Fibroblast of skin of scalp (primary cell): ENCODE results near the gene SCTR.
A peak's percentile ranks its signal among the peaks of the same experiment; 100 is the strongest.

ENCODE experiments used
- DNase-seq: peaks from one replicate; pipeline ENCODE4 v3.0.0-alpha.2; 2013

Gene SCTR

GRCh38 chr2:119442850-119443249, 81.4 kb downstream of the SCTR start:
- no peak for DNase-seq

DNA sequence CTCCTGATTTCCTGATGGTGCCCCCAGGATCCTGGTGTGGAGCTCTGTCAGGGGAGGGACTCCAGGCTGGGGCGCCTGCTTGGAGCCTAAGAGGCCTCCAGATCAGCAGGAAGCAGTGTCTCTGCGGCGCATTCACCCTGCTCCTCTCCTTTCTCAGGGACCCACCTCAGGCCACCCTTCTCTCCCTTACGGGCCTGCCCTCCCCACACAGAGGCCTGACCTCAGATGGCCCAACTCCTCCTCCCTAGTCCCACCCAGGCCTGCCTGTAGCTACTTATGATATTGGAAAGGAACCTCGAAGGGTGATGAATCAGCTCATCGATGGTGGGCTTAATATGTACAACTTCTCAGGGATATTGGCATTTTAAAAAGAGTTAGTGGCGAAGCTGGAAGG, 82.1 kb downstream of the SCTR start:
- no peak for DNase-seq

DNA sequence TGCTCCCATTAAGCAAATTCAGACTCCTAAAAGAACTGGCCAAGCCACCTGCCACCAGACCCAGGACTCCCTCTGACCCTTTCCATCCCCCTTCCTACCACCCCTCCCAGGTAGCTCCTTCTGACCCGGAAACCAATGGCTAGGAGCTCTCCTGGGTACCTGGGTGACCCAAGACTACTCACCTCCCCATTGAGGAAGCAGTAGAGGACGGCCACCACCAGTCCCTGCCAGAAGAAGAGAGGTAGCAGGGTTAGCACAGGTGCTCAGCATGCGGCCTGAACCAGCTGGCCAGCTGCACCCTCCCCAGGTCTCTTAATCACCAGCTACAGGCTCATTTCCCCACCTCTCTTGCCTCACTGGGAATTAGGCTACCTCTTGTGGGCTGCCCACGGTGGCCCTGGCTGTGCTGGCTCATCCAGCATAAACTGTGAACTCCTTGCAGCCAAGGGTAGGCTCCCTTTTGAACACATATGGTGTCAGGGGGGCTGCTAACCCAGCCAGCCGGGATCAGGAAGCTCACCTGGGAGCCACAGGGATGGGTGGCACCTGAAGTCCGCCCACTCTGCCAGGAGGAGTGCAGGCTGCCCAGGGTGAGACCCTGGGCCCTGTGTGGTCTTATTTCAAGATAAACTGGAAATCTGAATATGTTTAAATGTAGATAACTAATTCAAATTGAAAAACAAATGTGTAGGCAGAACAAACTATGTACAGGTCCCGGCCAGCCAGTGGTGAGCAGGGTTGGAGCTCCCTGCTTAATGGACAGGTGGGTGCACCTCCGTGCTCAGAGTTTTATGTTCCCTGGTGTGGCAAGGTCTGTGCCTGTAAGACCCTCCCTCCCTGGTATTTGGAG, 82.7 kb downstream of the SCTR start:
- no peak for DNase-seq

DNA sequence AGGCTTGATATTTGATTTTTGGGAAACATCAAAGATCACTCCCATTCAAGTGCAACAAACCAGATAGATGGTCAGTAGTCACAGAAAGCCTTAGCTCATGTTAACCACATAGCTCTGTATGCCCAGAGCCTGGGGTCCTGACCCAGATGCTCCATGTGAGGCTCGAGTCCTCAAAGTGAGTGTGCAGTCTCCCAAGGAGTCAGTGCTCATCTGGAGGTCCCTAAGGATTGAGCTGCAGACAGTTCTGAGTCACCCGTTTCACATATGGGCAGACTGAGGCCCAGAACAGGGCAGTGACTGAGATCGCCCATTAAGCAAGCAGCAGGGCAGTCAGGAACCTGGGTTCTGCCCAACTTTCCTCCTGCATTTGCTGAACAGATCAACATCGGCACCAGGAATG, 83.4 kb downstream of the SCTR start:
- DNase-seq = no peak

DNA sequence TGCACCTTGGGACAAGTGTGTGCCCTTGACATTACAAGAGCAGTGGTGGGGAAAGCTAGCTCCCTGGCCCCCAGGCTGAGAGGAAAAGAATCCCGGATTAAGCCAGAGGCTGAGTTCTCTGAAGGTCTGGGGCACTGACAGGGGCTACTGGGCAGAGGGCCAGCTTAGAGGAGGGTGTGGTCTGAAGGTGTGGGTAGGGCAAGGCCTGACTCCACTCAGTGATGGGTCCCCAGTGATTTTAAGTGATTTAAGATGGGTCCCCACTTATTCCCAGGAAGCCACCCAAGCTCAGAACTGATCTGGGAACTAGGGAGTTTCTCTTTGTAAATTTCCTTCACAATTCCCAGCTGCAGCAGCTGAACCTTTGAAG, 83.8 kb downstream of the SCTR start:
- DNase-seq = no peak

DNA sequence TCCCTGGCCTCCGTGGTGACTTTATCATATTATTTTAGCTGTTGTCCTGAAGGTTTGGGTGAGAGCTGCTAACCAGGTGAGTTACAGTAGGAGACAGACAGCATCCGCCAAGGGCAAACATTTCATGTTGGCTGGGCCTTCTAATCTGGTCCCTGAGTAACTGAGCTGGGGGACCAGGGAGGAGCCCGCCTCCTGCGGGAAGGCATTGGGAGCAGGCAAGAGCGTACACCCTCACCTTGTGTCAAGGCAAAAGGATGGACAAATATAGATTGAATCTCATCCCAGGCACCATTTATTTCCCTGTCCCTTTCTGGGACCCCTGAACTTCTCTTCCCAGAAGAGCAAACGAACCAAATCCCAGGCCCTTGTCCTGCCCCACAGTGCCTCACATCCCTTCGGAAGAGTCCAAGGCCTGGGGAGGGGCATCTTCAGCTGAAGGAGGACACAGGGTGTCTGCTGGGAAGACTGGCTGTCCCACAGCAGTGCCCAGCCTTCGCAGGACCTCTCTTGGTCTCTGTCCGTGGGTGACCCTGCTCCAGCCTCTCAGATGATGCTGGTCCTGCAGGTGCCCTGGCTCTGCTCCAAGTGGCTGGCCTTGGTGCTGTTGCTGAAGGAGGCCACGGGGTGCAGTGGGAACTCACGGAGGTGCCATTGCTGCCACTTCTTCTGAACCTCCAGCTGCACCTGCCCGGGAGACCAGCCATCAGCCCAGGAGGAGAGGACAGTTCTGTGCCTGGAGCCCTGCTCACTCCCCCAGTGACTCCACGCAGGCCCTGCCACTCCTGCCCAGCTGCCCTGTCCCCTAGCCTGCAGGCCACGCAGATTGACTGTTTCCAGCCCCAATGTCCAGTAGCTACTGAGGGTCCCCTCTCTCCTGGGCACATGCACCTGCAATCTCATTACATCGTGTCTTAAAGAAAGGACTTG, 84.4 kb downstream of the SCTR start:
- DNase-seq = no peak

- DNase-seq = no peak
These were observed 85.5 kb downstream of the SCTR start for GRCh38 chr2:119438726-119439284.

DNA sequence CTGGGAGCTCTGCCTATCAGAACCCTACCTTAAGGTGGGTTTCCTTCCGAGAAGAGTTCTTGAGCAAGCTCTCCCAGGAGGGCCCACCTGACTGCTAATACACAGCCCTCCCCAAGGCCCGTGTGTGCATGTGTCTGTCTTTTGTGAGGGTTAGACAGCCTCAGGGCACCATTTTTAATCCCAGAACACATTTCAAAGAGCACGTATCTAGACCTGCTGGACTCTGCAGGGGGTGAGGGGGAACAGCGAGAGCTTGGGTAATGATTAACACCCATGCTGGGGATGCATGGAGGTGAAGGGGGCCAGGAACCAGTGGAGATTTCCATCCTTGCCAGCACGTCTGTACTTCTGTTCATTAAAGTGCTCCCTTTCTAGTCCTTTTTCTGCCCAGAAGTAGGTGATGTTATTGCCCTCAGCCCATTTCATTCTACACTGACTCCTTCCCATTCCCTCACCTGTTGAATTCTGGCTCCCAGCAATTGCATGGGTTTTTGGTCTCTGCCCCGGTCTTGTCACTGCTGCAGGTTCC, 86.1 kb downstream of the SCTR start:
- no peak for DNase-seq

- DNase-seq = no peak
These were observed 87.1 kb downstream of the SCTR start for GRCh38 chr2:119436993-119437772.

DNA sequence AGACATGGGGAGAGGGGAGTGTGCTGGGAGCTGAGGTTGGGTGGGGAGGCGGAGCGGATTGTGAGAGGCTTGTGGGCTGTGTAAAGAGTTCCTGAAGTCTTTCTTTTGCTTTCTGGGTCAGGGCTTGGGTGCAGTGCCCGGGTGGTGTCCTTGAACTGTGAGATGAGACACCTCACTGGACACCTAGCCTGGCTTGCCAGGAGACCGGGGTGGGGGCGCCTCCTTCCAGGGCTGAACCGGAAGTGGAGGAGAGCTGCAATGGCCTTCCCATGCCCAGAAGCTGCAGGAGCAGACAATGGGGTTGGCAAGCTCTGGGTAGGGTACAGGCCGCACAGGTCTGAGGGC, 88.4 kb downstream of the SCTR start:
- no peak for DNase-seq

GRCh38 chr2:119435081-119435952, 89.0 kb downstream of the SCTR start:
- DNase-seq = no peak

- no peak for DNase-seq
These were observed 89.6 kb downstream of the SCTR start for GRCh38 chr2:119434664-119435063.

GRCh38 chr2:119433636-119434327, 90.5 kb downstream of the SCTR start:
- DNase-seq = no peak

DNA sequence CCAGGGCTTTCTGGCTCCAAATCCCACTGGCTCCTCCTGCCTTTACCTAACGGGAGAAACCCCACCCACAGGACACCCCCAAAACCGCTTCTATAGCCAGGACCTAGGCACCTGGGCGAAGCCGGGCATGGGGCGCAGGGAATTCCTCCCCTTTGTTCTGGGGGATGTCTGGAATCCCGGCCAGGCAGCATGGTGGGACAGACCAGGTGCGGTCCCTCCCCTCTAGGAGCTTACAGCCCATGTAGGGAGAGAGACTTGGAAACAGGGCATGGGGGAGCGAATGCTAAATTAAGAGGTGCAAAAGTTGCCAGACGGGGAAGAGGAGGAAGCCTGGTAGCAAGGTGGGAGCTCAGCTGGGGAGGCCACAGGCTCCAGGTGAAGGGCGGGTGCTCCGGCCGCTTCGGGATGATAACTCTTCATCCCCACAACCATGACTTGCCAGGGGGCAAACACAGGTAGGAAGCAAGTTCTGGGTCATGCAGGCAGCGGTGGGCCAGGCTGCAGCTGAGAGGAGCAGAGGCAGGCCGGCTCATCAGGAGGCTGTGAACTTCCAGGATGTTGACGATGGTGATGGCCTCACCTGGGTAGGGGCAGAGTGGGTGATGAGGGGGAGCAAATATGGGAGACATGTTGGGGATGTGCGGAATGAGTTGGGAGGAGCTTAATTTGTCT, 91.3 kb downstream of the SCTR start:
- DNase-seq = no peak

DNA sequence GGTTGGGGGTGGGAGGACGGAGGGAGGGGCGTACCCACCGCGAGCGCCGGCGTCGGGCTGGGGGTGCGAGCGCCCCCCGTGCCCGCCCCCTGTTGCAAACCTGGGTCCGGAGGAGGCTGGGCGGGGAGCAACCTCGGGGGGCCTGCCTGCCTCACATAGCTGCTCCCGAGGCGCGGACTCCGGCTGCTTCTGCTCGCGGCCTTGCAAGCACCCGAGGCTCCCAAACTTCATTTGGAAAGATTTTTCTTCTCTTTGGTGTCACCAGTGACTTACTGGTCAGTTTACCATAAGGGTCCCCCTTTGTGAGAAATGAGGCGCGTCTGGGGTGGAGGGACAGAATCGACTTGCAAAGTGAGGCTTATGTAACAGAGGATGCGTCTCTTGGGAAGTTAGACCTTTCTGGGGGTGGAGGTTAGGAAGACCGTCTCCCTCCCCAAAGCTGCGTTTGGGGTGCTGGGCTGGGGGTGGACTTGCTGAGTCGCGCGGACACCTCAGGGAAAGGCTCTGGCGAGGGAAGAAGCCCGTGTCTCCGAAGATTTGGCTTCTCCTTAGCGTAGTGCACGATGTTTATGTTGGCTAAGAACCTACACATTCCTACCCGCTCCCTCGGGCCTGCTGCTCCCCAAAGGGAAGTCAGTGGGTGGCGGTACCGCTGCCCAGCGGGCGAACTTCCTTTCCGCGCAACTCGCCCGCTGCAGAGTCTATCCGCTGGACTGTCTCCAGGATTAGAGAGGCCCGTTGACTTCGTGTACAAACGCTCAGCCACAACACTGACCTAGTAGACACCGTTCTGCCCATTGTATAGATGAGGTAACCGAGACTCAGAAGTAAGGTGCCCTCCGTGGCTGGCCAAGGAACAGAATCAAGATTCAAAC, 92.1 kb downstream of the SCTR start:
- peak; percentile 61 for DNase-seq

GRCh38 chr2:119431155-119431975, 92.9 kb downstream of the SCTR start, which contains the start of gene TMEM37:
TMEM37 (plus strand) TSS chr2:119431854; CDS start chr2:119431904, 50 bp downstream.
- peak; percentile 76 for DNase-seq

DNA sequence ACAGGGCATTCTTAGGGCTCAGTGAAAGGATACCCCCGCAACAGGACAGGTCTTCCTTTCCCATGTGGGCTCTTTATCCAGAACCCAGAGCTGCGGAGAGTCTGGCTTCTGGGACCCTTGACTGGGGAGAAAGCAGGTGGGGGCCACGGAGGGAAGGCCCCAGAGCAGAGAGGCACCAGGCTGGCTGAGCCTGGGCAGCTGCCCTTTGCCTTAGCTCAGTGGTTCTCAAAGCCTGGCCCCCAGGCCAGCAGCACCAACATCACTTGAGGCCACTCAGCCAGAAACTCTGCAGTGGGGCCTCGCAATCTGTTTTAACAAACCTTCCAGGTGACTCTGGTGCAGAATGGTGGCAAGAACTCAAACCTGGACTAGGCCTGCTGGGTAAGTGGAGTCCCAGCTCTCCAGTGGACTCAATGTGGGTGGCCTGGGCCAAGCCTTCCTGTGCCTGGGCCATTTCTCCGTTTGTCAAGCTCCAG, 94.2 kb downstream of the SCTR start:
- no peak for DNase-seq
